OCI-LY3 (cell line): ENCODE data around the gene FUT8.
A peak's percentile ranks its signal among the peaks of the same experiment; 100 is the strongest.

Experiments used
- H2AFZ ChIP-seq: fragments of 200-600, 300-600 bp; shearing (Covaris generic); 2 replicates; pipeline ENCODE4 v1.6.0; 2014; ENCODE audit warnings: antibody characterized with exemption, low read depth, low read length
- H3K27ac ChIP-seq: fragments of 200-600, 300-600 bp; sonication (generic); 2 replicates; pipeline ENCODE4 v1.5.1; 2014; ENCODE audit warnings: mild to moderate bottlenecking, low read length, moderate library complexity, mixed read lengths
- H3K27me3 ChIP-seq: fragments of 200-600, 300-600 bp; sonication (generic); 2 replicates; pipeline ENCODE4 v1.6.1; 2014; ENCODE audit warnings: low read depth, low read length, mixed read lengths
- H3K36me3 ChIP-seq: fragments of 200-600, 300-600 bp; sonication (generic); replicated peaks from 2 replicates; pipeline ENCODE3; 2014; ENCODE audit warnings: low read depth, low read length, mixed read lengths
- H3K4me1 ChIP-seq: fragments of 300-600, 200-600 bp; sonication (generic); 2 replicates; pipeline ENCODE4 v1.6.1; 2014; ENCODE audit warnings: low read length, mixed read lengths
- H3K4me2 ChIP-seq: fragments of 200-600, 300-600 bp; sonication (generic); 2 replicates; pipeline ENCODE4 v1.6.1; 2014; ENCODE audit warnings: low read length, mixed read lengths
- H3K4me3 ChIP-seq: fragments of 300-600, 200-600 bp; sonication (generic); 2 replicates; pipeline ENCODE4 v1.5.1; 2014; ENCODE audit warnings: antibody characterized with exemption, mild to moderate bottlenecking, low read length, moderate library complexity
- H3K79me2 ChIP-seq: fragments of 300-600, 200-600 bp; shearing (Covaris generic); 2 replicates; pipeline ENCODE4 v1.6.1; 2014; ENCODE audit warnings: mild to moderate bottlenecking, low read length, mixed read lengths
- H3K9ac ChIP-seq: fragments of 300-600, 200-600 bp; shearing (Covaris generic); 2 replicates; pipeline ENCODE4 v1.6.0; 2014; ENCODE audit warnings: mild to moderate bottlenecking, low read length, moderate library complexity
- H3K9me3 ChIP-seq: fragments of 200-600, 300-600 bp; shearing (Covaris generic); 2 replicates; pipeline ENCODE4 v1.6.1; 2014; ENCODE audit warnings: low read length, mixed read lengths; ENCODE audit not compliant: insufficient read depth
- H4K20me1 ChIP-seq: fragments of 200-600, 300-600 bp; sonication (generic); 2 replicates; pipeline ENCODE4 v1.6.1; 2016; ENCODE audit warnings: low read length, mixed read lengths; ENCODE audit not compliant: insufficient read depth
- EZH2phosphoT487 ChIP-seq: fragments of 200-600 bp; shearing (Covaris generic); IDR thresholded peaks from 2 replicates; pipeline ENCODE4 v1.6.1; 2018; ENCODE audit warnings: antibody characterized with exemption, mixed run types, low read depth
- TF ChIP-seq, protein P1 (sequence below): fragments of 200-600, 300-600 bp; sonication (generic); IDR thresholded peaks from 2 replicates; pipeline ENCODE4 v1.5.1; 2014; ENCODE audit warnings: antibody characterized with exemption, low read length, low read depth

FUT8 gene

DNA sequence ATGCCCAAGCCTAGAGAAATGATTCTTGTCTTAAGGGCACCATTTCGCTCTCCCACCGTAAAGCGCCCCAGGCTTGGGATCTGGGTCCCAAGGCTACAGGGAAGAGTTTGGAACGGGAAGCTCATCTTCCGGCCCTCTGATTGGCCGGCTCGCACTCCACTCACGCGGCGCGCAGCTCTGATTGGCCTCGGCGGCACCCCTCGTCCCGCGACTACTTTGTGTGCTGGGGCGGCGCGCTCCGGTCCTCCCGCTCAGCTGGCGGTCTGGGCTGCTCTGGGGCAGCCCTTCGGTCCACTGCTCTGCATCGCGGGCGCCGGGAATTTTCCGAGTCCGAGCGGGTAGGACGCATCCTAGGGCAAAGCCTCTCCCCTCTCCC, 886 bp upstream of the FUT8 start:
- Histone ChIP-seq H3K79me2 (no peaks in the 10 kb centered on the region), H3K4me3 (peak overlapping the region; percentile 85), H3K27ac (peak overlapping the region; percentile 54), H3K27me3 (peaks cover 29% of the 10 kb centered on the region), H3K4me2 (peak overlapping the region; percentile 71), H4K20me1 (peaks cover 5% of the 10 kb centered on the region), H3K9me3 (no peaks in the 10 kb centered on the region), H3K9ac (peak overlapping the region; percentile 77), H2AFZ (peak overlapping the region; percentile 88), H3K36me3 (no peaks in the 10 kb centered on the region), H3K4me1 (peaks cover 18% of the 10 kb centered on the region)
- TF ChIP-seq, protein P1, sequence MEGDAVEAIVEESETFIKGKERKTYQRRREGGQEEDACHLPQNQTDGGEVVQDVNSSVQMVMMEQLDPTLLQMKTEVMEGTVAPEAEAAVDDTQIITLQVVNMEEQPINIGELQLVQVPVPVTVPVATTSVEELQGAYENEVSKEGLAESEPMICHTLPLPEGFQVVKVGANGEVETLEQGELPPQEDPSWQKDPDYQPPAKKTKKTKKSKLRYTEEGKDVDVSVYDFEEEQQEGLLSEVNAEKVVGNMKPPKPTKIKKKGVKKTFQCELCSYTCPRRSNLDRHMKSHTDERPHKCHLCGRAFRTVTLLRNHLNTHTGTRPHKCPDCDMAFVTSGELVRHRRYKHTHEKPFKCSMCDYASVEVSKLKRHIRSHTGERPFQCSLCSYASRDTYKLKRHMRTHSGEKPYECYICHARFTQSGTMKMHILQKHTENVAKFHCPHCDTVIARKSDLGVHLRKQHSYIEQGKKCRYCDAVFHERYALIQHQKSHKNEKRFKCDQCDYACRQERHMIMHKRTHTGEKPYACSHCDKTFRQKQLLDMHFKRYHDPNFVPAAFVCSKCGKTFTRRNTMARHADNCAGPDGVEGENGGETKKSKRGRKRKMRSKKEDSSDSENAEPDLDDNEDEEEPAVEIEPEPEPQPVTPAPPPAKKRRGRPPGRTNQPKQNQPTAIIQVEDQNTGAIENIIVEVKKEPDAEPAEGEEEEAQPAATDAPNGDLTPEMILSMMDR: no peak

DNA sequence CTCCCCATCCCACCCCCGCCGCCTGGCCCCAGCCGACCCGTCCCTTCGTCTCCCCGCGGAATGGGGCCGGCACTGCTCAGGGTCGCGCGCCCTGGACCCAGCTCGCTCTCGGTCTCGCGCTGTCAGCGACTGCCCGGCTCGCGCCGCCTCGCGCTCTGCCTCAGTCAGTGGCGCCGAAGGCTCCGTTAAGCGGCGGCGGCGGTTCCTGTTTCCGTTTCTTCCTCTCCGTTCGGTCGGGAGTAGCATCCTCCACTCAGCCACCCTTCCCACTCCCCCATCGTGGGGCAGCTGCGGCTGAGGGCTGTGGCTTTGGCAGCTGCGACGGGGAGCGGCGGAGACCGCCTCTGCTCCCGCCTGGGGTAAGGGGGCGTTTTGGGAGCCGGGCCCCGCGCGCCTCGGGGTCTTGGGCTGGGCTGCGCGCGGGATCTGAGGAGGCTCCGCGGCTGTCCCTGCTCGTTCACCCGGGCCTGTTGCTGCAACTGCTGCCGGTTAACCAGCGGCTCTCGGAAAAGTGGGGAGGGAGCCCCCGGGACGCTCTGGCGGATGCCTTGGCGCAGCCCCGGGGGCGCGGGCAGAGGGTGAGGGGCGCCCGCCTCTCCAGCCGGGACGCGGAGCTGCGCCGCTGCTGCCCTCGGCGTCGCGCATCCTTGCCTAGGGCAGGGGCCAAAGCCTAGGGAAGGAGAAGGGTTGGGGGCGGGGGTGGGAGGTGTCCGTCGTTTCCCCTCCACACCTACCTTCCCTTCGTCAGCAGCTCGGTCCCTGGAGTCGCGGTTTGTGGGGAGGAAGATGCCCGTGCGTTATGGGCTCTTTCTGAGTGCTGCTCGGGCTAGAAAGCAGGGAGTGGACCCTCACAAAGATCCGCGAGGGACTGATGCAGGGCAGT, 567 bp downstream of the FUT8 start:
- Histone ChIP-seq H3K9me3 (no peaks in the 10 kb centered on the region), H3K9ac (peak overlapping the region; percentile 62), H4K20me1 (peaks cover 5% of the 10 kb centered on the region), H3K27me3 (peaks cover 26% of the 10 kb centered on the region), H3K79me2 (no peaks in the 10 kb centered on the region), H3K4me2 (peak overlapping the region; percentile 71), H2AFZ (peak overlapping the region; percentile 87), H3K4me3 (peak overlapping the region; percentile 85), H3K4me1 (peaks cover 18% of the 10 kb centered on the region), H3K36me3 (no peaks in the 10 kb centered on the region), H3K27ac (no peak overlapping the region)
- TF ChIP-seq, protein P1: no peak
- TF ChIP-seq EZH2phosphoT487: no peak

DNA sequence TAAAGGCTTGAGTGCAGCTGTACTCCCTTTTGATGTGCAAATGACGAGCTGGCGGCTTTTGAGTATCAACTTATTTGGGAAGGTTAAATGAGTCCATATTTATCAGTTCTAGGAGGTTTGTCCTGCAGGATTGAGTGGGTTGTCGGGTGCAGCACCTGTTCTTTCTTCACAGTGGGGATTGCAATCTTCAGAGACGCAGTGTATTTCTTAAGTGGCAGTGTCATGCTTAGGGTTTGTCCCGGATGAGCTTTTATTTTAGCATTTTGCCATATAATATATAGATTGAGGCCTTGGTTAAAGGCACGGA, 1.2 kb downstream of the FUT8 start:
- Histone ChIP-seq H3K36me3 (no peaks in the 10 kb centered on the region), H3K9ac (peak overlapping the region; percentile 62; the same call in 1 of the 2 replicates), H3K9me3 (no peaks in the 10 kb centered on the region), H2AFZ (no peak overlapping the region), H3K27ac (no peak overlapping the region), H3K79me2 (no peaks in the 10 kb centered on the region), H3K27me3 (peaks cover 20% of the 10 kb centered on the region), H3K4me3 (peak overlapping the region; percentile 85), H3K4me1 (peaks cover 18% of the 10 kb centered on the region), H3K4me2 (peak overlapping the region; percentile 71), H4K20me1 (peaks cover 5% of the 10 kb centered on the region)
- TF ChIP-seq, protein P1: no peak
- TF ChIP-seq EZH2phosphoT487: no peak

GRCh38 chr14:65414961-65415589, 2.5 kb downstream of the FUT8 start:
- H3K4me2 ChIP-seq: 0 out of 2 replicates have a peak overlapping the region, but pooled peaks have one; percentile 12
- no peak overlapping the region for H2AFZ ChIP-seq
- peaks cover 5% of the 10 kb centered on the region for H4K20me1 ChIP-seq
- no peak overlapping the region for H3K4me3 ChIP-seq
- no peak overlapping the region for H3K27ac ChIP-seq
- no peak overlapping the region for H3K9ac ChIP-seq
- no peaks in the 10 kb centered on the region for H3K79me2 ChIP-seq
- H3K36me3 ChIP-seq: no peaks in the 10 kb centered on the region
- TF ChIP-seq EZH2phosphoT487: no peak
- TF ChIP-seq, protein P1: peak; percentile 74
- H3K9me3 ChIP-seq: no peaks in the 10 kb centered on the region
- peaks cover 18% of the 10 kb centered on the region for H3K4me1 ChIP-seq
- H3K27me3 ChIP-seq: peaks cover 17% of the 10 kb centered on the region
